ENCODE results near the gene TMC5. TPM values are rescaled to one million over a fixed set of nuclear protein-coding genes. Genes with fewer than 3 reads are reported as not detected.

The TMC5 gene
- total and polyA plus RNA-seq, 2 of the 4 experiments (the other 2 are of a cell fraction): not detected

- Histone ChIP-seq H2AK9ac (replicated peaks; ENCODE audit: low read depth, low read length, poor library complexity) (no peak overlapping the region), H3K9me3 (ENCODE audit: control insufficient read depth, insufficient read depth, low read length) (no peaks in the 10 kb centered on the region), H3K4me2 (ENCODE audit: low read depth, low read length) (no peak overlapping the region), H2AK5ac (ENCODE audit: low read depth, low read length) (no peak overlapping the region), H2BK5ac (ENCODE audit: low read depth, low read length, poor library complexity, severe bottlenecking) (no peak overlapping the region), H2AFZ (replicated peaks; ENCODE audit: low read length, poor library complexity) (no peak overlapping the region), H3K9me1 (ENCODE audit: insufficient read depth, low read length) (no peaks in the 10 kb centered on the region), H3K4me1 (ENCODE audit: control insufficient read depth, insufficient read depth, low read length) (0 out of 2 replicates have a peak, but pooled peaks cover 3% of the 10 kb centered on the region), H3K36me3 (ENCODE audit: control insufficient read depth, insufficient read depth, low read length) (peaks cover 8% of the 10 kb centered on the region; the same call in 1 of the 2 replicates), H2BK15ac (ENCODE audit: low read depth, low read length) (no peak overlapping the region), H3K27me3 (ENCODE audit: control insufficient read depth, insufficient read depth, low read length) (no peaks in the 10 kb centered on the region), H4K5ac (ENCODE audit: low read depth, low read length) (no peak overlapping the region), H3K9ac (ENCODE audit: low read depth, low read length) (no peak overlapping the region), H3K14ac (replicated peaks; ENCODE audit: low read depth, low read length) (no peak overlapping the region), H3K18ac (ENCODE audit: low read depth, low read length) (no peak overlapping the region), H2BK20ac (ENCODE audit: low read depth, low read length) (no peak overlapping the region), H3K23ac (ENCODE audit: low read depth, low read length) (no peak overlapping the region), H3K4me3 (ENCODE audit: insufficient read depth, low read depth, low read length) (no peak overlapping the region), H3K79me1 (ENCODE audit: low read depth in 1 of 2, low read length in 2 of 2) (peaks cover 14 to 16% of the 10 kb centered on the region in 2 experiments; a peak in 3 of 4 replicates), H2BK120ac (ENCODE audit: low read depth, low read length) (no peak overlapping the region), H3K27ac (ENCODE audit: insufficient read depth, low read length) (no peak overlapping the region), H4K91ac (ENCODE audit: insufficient read depth, low read depth, low read length) (no peak overlapping the region), H3K4ac (ENCODE audit: low read depth, low read length) (no peak overlapping the region), H4K8ac (ENCODE audit: low read depth in 2 of 2, low read length in 2 of 2) (no peak overlapping the region), H3K56ac (ENCODE audit: extremely low read depth, insufficient read depth, low read length) (no peak overlapping the region), H4K20me1 (ENCODE audit: insufficient read depth, low read length) (no peaks in the 10 kb centered on the region)
- in situ Hi-C loops (cut with MboI; ENCODE audit: low sequenced_read_pairs) (no loop called here), dilution Hi-C loops (cut with HindIII; ENCODE audit: low sequenced_read_pairs, unreplicated experiment) (no loop called here), intact Hi-C loops (cut with micrococcal nuclease) (no loop called here)
- ChIA-PET POLR2A (ENCODE audit: unreplicated experiment) (no interaction called here), CTCF (no interaction called here)
- BruUV-seq (replicated peaks): no TSS peak
- ATAC-seq (ENCODE audit: low read depth) (no peak), DNase-seq (no peak)
- TF ChIP-seq RCOR1 (IDR thresholded peaks at IDR 0.05; ENCODE audit: insufficient replicate concordance, low read length) (no peak), RFX5 (IDR thresholded peaks at IDR 0.05; ENCODE audit: low read depth, low read length) (no peak), CHD1 (IDR thresholded peaks at IDR 0.05; ENCODE audit: low read depth, low read length) (no peak), FOS (IDR thresholded peaks at IDR 0.05; ENCODE audit: low read depth, low read length) (no peak), CEBPB (IDR thresholded peaks at IDR 0.05; ENCODE audit: low read depth, low read length) (no peak), BHLHE40 (IDR thresholded peaks at IDR 0.05; ENCODE audit: low read depth, low read length) (no peak), MAFK (IDR thresholded peaks at IDR 0.05; ENCODE audit: low read depth, low read length) (no peak), RAD21 (IDR thresholded peaks at IDR 0.05; ENCODE audit: low read length) (no peak), POLR2A (IDR thresholded peaks at IDR 0.05; ENCODE audit: low read depth, low read length) (no peak), ELK1 (IDR thresholded peaks at IDR 0.05; ENCODE audit: borderline replicate concordance, low read depth, low read length) (no peak), CTCF (conservative IDR thresholded peaks at IDR 0.05; ENCODE audit: low read depth, low read length) (no peak), MAZ (IDR thresholded peaks at IDR 0.05; ENCODE audit: borderline replicate concordance, low read depth, low read length) (no peak), SMC3 (IDR thresholded peaks at IDR 0.05; ENCODE audit: low read depth, low read length) (no peak), USF2 (IDR thresholded peaks at IDR 0.05; ENCODE audit: low read depth, low read length) (no peak)
Measured at GRCh38 chr16:19512297-19512696, 94.6 kb downstream of the TMC5 start.

Measured in IMR-90 (cell line).